Gastroesophageal sphincter (tissue), 3 donors: ENCODE measurements around the gene XBP1.

Source experiments
- POLR2AphosphoS5 ChIP-seq: sonication (generic); formaldehyde crosslinking; IDR thresholded peaks from one replicate; pipeline ENCODE4 v1.6.1; 2017; ENCODE audit warnings: antibody characterized with exemption
- TF ChIP-seq, protein P1 (sequence below), 4 experiments: fragments of 200-600 bp in 2 of 4; fragments of 450-650 bp in 2 of 4; sonication (generic) in 1 of 4; IDR thresholded peaks; one replicate each; pipeline ENCODE4 v1.5.1; 2017 to 2019; ENCODE audit warnings: antibody characterized with exemption in 4 of 4, mild to moderate bottlenecking in 2 of 4, moderate library complexity in 2 of 4

DNA sequence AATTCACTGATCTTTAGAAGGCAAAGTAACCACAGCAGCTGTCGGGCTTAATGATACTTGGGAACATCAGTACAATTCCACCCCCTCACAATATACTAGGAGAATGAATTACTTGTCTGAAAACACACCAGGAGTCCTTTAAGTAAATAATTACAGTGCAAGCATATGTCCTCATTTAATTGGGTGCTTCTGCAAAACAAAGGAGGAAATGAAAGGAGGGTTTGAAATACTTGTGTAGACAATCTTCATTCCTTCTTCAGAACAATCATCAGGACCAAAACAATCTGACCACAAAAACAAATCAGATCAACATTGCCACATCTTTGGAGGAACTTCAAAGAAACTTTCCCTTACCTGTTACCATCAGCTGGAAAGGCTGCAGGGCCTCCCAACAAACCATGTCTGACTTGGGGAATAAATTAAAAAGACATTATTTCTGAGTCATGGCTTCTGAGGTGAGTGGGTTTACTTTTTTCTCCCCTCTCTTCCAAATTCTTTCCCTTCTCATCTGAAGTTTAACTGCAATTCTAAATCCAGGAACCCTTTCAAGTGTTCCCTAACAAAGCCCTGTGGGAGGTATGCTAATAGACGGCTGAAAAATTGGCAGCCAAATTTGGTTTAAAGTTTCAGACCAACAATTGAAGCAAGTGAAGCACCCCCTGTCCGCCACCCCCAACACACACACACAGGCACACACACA lies 40.4 kb downstream of the XBP1 start:
- TF ChIP-seq POLR2AphosphoS5, result no peak
- TF ChIP-seq, protein P1, sequence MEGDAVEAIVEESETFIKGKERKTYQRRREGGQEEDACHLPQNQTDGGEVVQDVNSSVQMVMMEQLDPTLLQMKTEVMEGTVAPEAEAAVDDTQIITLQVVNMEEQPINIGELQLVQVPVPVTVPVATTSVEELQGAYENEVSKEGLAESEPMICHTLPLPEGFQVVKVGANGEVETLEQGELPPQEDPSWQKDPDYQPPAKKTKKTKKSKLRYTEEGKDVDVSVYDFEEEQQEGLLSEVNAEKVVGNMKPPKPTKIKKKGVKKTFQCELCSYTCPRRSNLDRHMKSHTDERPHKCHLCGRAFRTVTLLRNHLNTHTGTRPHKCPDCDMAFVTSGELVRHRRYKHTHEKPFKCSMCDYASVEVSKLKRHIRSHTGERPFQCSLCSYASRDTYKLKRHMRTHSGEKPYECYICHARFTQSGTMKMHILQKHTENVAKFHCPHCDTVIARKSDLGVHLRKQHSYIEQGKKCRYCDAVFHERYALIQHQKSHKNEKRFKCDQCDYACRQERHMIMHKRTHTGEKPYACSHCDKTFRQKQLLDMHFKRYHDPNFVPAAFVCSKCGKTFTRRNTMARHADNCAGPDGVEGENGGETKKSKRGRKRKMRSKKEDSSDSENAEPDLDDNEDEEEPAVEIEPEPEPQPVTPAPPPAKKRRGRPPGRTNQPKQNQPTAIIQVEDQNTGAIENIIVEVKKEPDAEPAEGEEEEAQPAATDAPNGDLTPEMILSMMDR (IDR thresholded peaks at IDR 0.05), result no peak
